Measurements from ENCODE around the gene KCNT2. TPM values are rescaled to one million over a fixed set of nuclear protein-coding genes. Genes with fewer than 3 reads are reported as not detected.

KCNT2 gene
- polyA plus RNA-seq, 1 donor from 2014 or later = 21.4 TPM

GRCh38 chr1:196623079-196623478 is 14.8 kb upstream of the KCNT2 start:
- no peaks in the 10 kb centered on the region for H4K20me1 ChIP-seq (ENCODE audit: insufficient read depth)
- no peak overlapping the region for H3K27ac ChIP-seq (ENCODE audit: low read length)
- H3K27me3 ChIP-seq (ENCODE audit: insufficient read depth, low read depth, low read length) = no peaks in the 10 kb centered on the region
- no peak for TF ChIP-seq REST (IDR thresholded peaks at IDR 0.05; ENCODE audit: borderline replicate concordance)
- no peaks in the 10 kb centered on the region for H3F3A ChIP-seq (ENCODE audit: insufficient read depth, low read length, poor library complexity, severe bottlenecking)
- no peaks in the 10 kb centered on the region for H3K36me3 ChIP-seq (ENCODE audit: insufficient read depth, low read length)
- no peaks in the 10 kb centered on the region for H3K9me3 ChIP-seq (ENCODE audit: low read length)
- H3K9me2 ChIP-seq (ENCODE audit: insufficient read depth, low read length) = no peaks in the 10 kb centered on the region
- H2AFZ ChIP-seq (ENCODE audit: low read depth, low read length) = no peak overlapping the region
- no peak overlapping the region for H3K4me2 ChIP-seq (ENCODE audit: low read length)
- H3K9ac ChIP-seq (ENCODE audit: low read length) = no peak overlapping the region
- H3K79me2 ChIP-seq (replicated peaks; ENCODE audit: insufficient read depth, low read length) = no peaks in the 10 kb centered on the region
- no peak overlapping the region for H3K4me3 ChIP-seq (ENCODE audit: low read length)

GRCh38 chr1:196619721-196620120 is 11.5 kb upstream of the KCNT2 start:
- H2AFZ ChIP-seq (ENCODE audit: low read depth, low read length) = no peak overlapping the region
- TF ChIP-seq EP300 (conservative IDR thresholded peaks at IDR 0.05; ENCODE audit: poor library complexity, severe bottlenecking) (no peak), EZH2 (IDR thresholded peaks at IDR 0.05; ENCODE audit: borderline replicate concordance, insufficient read depth, low read length, poor library complexity, severe bottlenecking) (no peak), REST (IDR thresholded peaks at IDR 0.05; ENCODE audit: borderline replicate concordance) (no peak), TAF1 (IDR thresholded peaks at IDR 0.05; ENCODE audit: low read depth) (no peak), MXI1 (conservative IDR thresholded peaks at IDR 0.05; ENCODE audit: poor library complexity, severe bottlenecking) (no peak), SMC3 (conservative IDR thresholded peaks at IDR 0.05; ENCODE audit: poor library complexity) (no peak), POLR2AphosphoS5 (IDR thresholded peaks at IDR 0.05) (no peak), CTCF (IDR thresholded peaks at IDR 0.05; ENCODE audit: poor library complexity, severe bottlenecking) (no peak), RAD21 (conservative IDR thresholded peaks at IDR 0.05) (no peak)
- no peak overlapping the region for H3K4me2 ChIP-seq (ENCODE audit: low read length)
- no peaks in the 10 kb centered on the region for H3K9me3 ChIP-seq (ENCODE audit: low read length)
- H3K79me2 ChIP-seq (replicated peaks; ENCODE audit: insufficient read depth, low read length) = no peaks in the 10 kb centered on the region
- H3K27me3 ChIP-seq (ENCODE audit: insufficient read depth, low read depth, low read length) = no peaks in the 10 kb centered on the region
- H3F3A ChIP-seq (ENCODE audit: insufficient read depth, low read length, poor library complexity, severe bottlenecking) = no peaks in the 10 kb centered on the region
- H4K20me1 ChIP-seq (ENCODE audit: insufficient read depth) = no peaks in the 10 kb centered on the region
- H3K27ac ChIP-seq (ENCODE audit: low read length) = no peak overlapping the region
- no peaks in the 10 kb centered on the region for H3K36me3 ChIP-seq (ENCODE audit: insufficient read depth, low read length)
- H3K9ac ChIP-seq (ENCODE audit: low read length) = no peak overlapping the region
- no peak overlapping the region for H3K4me3 ChIP-seq (ENCODE audit: low read length)
- no peaks in the 10 kb centered on the region for H3K9me2 ChIP-seq (ENCODE audit: insufficient read depth, low read length)

Measured in neural cell (in vitro differentiated cells).